CD4-positive, alpha-beta T cell (primary cell): Measurements from ENCODE around the gene FSTL4. TPM values are rescaled to one million over a fixed set of nuclear protein-coding genes. Genes with fewer than 3 reads are reported as not detected.

Experiments used
- ATAC-seq: fragments of 200-7000 bp; cut with Tn5 transposase; one replicate; pipeline ENCODE4 v1.10.0; 2022; ENCODE audit warnings: mild to moderate bottlenecking; ENCODE audit not compliant: poor library complexity
- CTCF ChIA-PET: fragments of 350-600 bp; sonication (Branson Sonifier 250); formaldehyde crosslinking; loops from one replicate; lab custom pipeline; 2021; ENCODE audit warnings: antibody characterized with exemption, inconsistent platforms; lab: Charles Lee
- POLR2A ChIA-PET: fragments of 350-600 bp; sonication (Branson Sonifier 250); formaldehyde crosslinking; loops from one replicate; lab custom pipeline; 2021; ENCODE audit warnings: antibody characterized with exemption, inconsistent platforms; lab: Charles Lee
- DNase-seq, 14 experiments: peaks; one replicate each; pipeline ENCODE4 v3.0.0-alpha.2; 2013 to 2020; ENCODE audit warnings: mixed read lengths in 2 of 14
- H3K27ac ChIP-seq, 2 donors: one replicate each; pipeline versions ENCODE4 v1.5.1 to v1.7.0; 2013; ENCODE audit warnings: low read length in 2 of 2, low read depth in 1 of 2, mild to moderate bottlenecking in 1 of 2
- H3K27me3 ChIP-seq, 2 experiments: 1 replicate in 1 of 2; 2 replicates in 1 of 2; pipeline versions ENCODE4 v1.6.1 to v1.7.0; 2013; ENCODE audit warnings: low read length in 2 of 2, control low read depth in 1 of 2, mild to moderate bottlenecking in 1 of 2, moderate library complexity in 1 of 2; ENCODE audit not compliant: insufficient read depth in 2 of 2, control insufficient read depth in 1 of 2
- H3K36me3 ChIP-seq: one replicate; pipeline ENCODE4 v1.6.1; 2013; ENCODE audit warnings: low read length, control low read depth; ENCODE audit not compliant: insufficient read depth
- H3K4me1 ChIP-seq: one replicate; pipeline ENCODE4 v1.6.1; 2013; ENCODE audit warnings: low read length, control low read depth; ENCODE audit not compliant: insufficient read depth
- H3K4me3 ChIP-seq: one replicate; pipeline ENCODE4 v1.5.1; 2013; ENCODE audit warnings: mild to moderate bottlenecking, low read length, moderate library complexity
- H3K9me3 ChIP-seq, 2 experiments: 1 replicate in 1 of 2; 2 replicates in 1 of 2; pipeline versions ENCODE4 v1.6.1 to v1.7.0; 2013; ENCODE audit warnings: low read length in 2 of 2, mild to moderate bottlenecking in 2 of 2, control low read depth in 1 of 2, moderate library complexity in 1 of 2; ENCODE audit not compliant: control insufficient read depth in 1 of 2, insufficient read depth in 1 of 2
- H3K27ac Mint-ChIP-seq: one replicate; pipeline ENCODE4 v1.8.0; 2020; ENCODE audit warnings: mixed read lengths
- H3K27me3 Mint-ChIP-seq: one replicate; pipeline ENCODE4 v1.8.0; 2021; ENCODE audit warnings: mixed read lengths
- H3K36me3 Mint-ChIP-seq: one replicate; pipeline ENCODE4 v1.8.0; 2021; ENCODE audit warnings: low read depth, mixed read lengths
- H3K4me1 Mint-ChIP-seq: one replicate; pipeline ENCODE4 v1.8.0; 2021; ENCODE audit warnings: low read depth, mixed read lengths
- H3K4me3 Mint-ChIP-seq: one replicate; pipeline ENCODE4 v1.8.0; 2020; ENCODE audit warnings: mild to moderate bottlenecking, mixed read lengths
- H3K9me3 Mint-ChIP-seq: one replicate; pipeline ENCODE4 v1.8.0; 2020; ENCODE audit warnings: mixed read lengths
- CTCF ChIP-seq: fragments of 200-600 bp; IDR thresholded peaks from one replicate; pipeline ENCODE4 v1.8.0; 2022; ENCODE audit warnings: antibody characterized with exemption, mild to moderate bottlenecking
- intact Hi-C, 2 experiments: fragments of 100-400 bp; cut with DNase I in 1 of 2; cut with micrococcal nuclease in 1 of 2; formaldehyde crosslinking; loops; one replicate each; pipeline versions ENCODE4 v1.15.1 to v1.9.0; 2023 to 2025; cut with DNase I, micrococcal nuclease
- total RNA-seq, 174 experiments: library from RNA in 2 of 174; stranded (reverse) in 2 of 174; gene quantifications; one replicate each; pipeline ENCODE4 v1.2.3 and lab custom pipeline; 2021 to 2026

The FSTL4 gene
- total RNA-seq, 2 experiments from 2014 or later, result not detected

- Mint-ChIP-seq H3K27ac (no peak overlapping the region), H3K4me1 (peaks cover 15% of the 10 kb centered on the region), H3K4me3 (no peak overlapping the region), H3K36me3 (no peaks in the 10 kb centered on the region), H3K27me3 (no peaks in the 10 kb centered on the region), H3K9me3 (no peaks in the 10 kb centered on the region)
- no peaks in the 10 kb centered on the region for H3K36me3 ChIP-seq
- H3K27ac ChIP-seq, result no peak overlapping the region
- peak in 1 of 14 experiments; percentile 1 for DNase-seq
- H3K4me3 ChIP-seq, result no peak overlapping the region
- intact Hi-C loops, result no loop called here
- ChIA-PET CTCF (no interaction called here), POLR2A (no interaction called here)
- no peaks in the 10 kb centered on the region for H3K27me3 ChIP-seq
- peaks cover 6% of the 10 kb centered on the region for H3K4me1 ChIP-seq
- ATAC-seq, result no peak
- TF ChIP-seq CTCF, result no peak
- peaks cover 0 to 6% of the 10 kb centered on the region in 2 experiments for H3K9me3 ChIP-seq
Observed at GRCh38 chr5:133398646-133399101, 213.7 kb downstream of the FSTL4 start.

DNA sequence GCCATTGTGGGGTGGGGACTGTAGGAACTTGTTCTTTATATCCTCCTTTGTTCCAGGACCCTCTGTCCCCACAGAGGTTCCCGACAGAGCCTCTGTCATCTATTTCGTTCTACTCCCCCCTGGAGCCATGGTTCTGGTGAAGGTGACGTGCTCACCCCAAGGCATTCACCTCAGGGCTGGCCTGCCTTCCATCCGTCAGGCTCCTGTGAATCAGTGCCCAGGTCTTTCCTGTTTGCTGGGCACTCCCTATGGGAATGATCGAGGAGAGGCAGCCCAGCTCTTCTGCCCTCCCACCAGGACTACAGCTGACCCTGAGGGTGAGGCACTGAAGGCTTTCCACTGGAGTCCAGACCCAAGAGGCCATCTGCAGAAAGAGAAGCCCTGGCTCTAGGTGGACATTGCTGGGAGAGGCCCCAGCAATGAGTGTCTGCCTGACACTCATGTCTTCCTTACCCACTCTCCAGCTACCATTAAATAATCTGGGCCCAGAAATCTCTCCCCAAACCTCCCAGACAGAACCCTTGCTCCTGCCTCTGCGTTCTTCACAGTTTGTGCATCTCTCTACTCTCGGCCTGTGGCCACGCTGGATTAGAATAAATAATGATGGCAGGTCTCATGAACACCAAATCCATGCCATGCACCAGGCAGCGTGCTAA, 214.2 kb downstream of the FSTL4 start:
- Histone ChIP-seq H3K9me3 (peaks cover 0 to 7% of the 10 kb centered on the region in 2 experiments), H3K4me1 (peaks cover 6% of the 10 kb centered on the region), H3K27me3 (no peaks in the 10 kb centered on the region), H3K27ac (no peak overlapping the region), H3K36me3 (no peaks in the 10 kb centered on the region), H3K4me3 (no peak overlapping the region)
- no peak for TF ChIP-seq CTCF
- ATAC-seq (no peak), DNase-seq (peak in 1 of 14 experiments; percentile 6)
- no peaks in the 10 kb centered on the region for H3K27me3 Mint-ChIP-seq
- ChIA-PET CTCF (no interaction called here), POLR2A (interaction anchor here (0.7 kb wide), 1 partner anchor 20 kb away, joined by 3 read pairs; no protein-coding TSS in a partner anchor)
- no peak overlapping the region for H3K4me3 Mint-ChIP-seq
- no peak overlapping the region for H3K27ac Mint-ChIP-seq
- peaks cover 15% of the 10 kb centered on the region for H3K4me1 Mint-ChIP-seq
- no peaks in the 10 kb centered on the region for H3K36me3 Mint-ChIP-seq
- intact Hi-C loops, result no loop called here
- no peaks in the 10 kb centered on the region for H3K9me3 Mint-ChIP-seq

DNA sequence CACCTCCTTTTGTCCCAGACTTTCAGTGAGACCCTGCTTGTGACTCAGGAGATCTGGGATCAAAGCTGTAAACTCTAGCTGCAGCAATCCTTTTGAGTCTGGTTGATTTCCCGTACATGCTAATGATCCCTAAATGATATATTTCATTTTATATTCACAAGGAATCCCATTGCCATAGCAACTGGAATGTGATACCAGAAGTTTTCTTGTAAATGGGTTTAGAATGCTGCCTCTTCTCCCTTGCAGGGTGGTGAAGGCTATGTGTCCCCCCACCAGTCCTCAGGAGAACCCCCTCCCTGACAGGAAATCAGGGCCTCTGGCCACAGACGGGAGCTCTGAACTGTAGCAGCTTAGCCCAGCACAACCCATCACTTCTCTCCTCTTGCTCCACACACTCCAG, 215.0 kb downstream of the FSTL4 start:
- POLR2A ChIA-PET, result no interaction called here
- no peaks in the 10 kb centered on the region for H3K36me3 ChIP-seq
- no peak for TF ChIP-seq CTCF

More for the DNA sequence above, 215.0 kb downstream of the FSTL4 start:
- intact Hi-C loops, result no loop called here
- CTCF ChIA-PET, result no interaction called here
- no peak for ATAC-seq
- Mint-ChIP-seq H3K4me3 (no peak overlapping the region), H3K27me3 (no peaks in the 10 kb centered on the region), H3K36me3 (no peaks in the 10 kb centered on the region), H3K27ac (no peak overlapping the region), H3K4me1 (peaks cover 15% of the 10 kb centered on the region), H3K9me3 (no peaks in the 10 kb centered on the region)
- Histone ChIP-seq H3K27me3 (no peaks in the 10 kb centered on the region), H3K9me3 (peaks cover 0 to 7% of the 10 kb centered on the region in 2 experiments), H3K4me3 (no peak overlapping the region), H3K27ac (no peak overlapping the region), H3K4me1 (peaks cover 6% of the 10 kb centered on the region)
- peak in 1 of 14 experiments; percentile 0 for DNase-seq
